NT2/D1 (cell line): ENCODE measurements around the gene SURF2.

Experiments used
- DNase-seq: peaks from one replicate; pipeline ENCODE4 v3.0.0-alpha.2; 2011; ENCODE audit warnings: low read depth, low spot score
- H3K27me3 ChIP-seq: 2 replicates; pipeline ENCODE4 v1.6.0; 2011; ENCODE audit warnings: mild to moderate bottlenecking; ENCODE audit not compliant: insufficient read length, insufficient read depth
- H3K36me3 ChIP-seq: 2 replicates; pipeline ENCODE4 v1.6.1; 2011; ENCODE audit warnings: mild to moderate bottlenecking, low read length, mixed read lengths; ENCODE audit not compliant: insufficient read depth, insufficient read length
- H3K4me1 ChIP-seq: 2 replicates; pipeline ENCODE4 v1.5.1; 2011; ENCODE audit not compliant: insufficient read depth, insufficient read length
- H3K4me3 ChIP-seq: 2 replicates; pipeline ENCODE4 v1.5.1; 2011; ENCODE audit warnings: low read depth; ENCODE audit not compliant: insufficient read length
- H3K9ac ChIP-seq: 2 replicates; pipeline ENCODE4 v1.6.0; 2011; ENCODE audit warnings: low read depth; ENCODE audit not compliant: insufficient read length
- H3K9me3 ChIP-seq: 2 replicates; pipeline ENCODE4 v1.5.1; 2011; ENCODE audit warnings: mild to moderate bottlenecking, low read length; ENCODE audit not compliant: insufficient read depth
- SUZ12 ChIP-seq: IDR thresholded peaks from 2 replicates; pipeline ENCODE4 v1.6.1; 2011; ENCODE audit not compliant: insufficient read length, insufficient read depth; ENCODE audit errors: extremely low read depth
- YY1 ChIP-seq: IDR thresholded peaks from 2 replicates; pipeline ENCODE4 v1.6.1; 2011; ENCODE audit not compliant: insufficient read length, insufficient read depth
- ZNF274 ChIP-seq: IDR thresholded peaks from 2 replicates; pipeline ENCODE4 v1.6.1; 2011; ENCODE audit warnings: mild to moderate bottlenecking, low read depth, low read length

SURF2 gene

DNA sequence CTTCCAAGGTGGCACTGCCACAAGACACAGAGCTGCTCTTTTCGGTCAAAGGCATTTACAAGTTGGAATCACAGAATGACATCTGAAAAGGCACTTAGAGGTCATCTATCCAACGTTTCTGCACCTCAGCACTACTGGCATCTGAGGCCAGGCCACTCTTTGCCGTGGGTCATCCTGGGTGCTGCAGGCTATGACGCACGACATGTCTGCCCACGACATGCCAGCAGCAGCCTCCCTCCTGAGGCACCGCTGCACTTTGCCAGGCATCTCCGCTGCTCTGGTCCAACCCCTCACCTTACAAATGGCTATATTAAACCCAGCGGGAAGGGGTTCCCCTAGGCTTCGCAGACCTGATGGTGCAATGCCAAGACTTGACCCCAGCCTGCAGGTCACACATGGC lies 11.4 kb downstream of the SURF2 start:
- TF ChIP-seq ZNF274 = no peak
- no peak for TF ChIP-seq SUZ12
- no peak for TF ChIP-seq YY1
- no peak overlapping the region for H3K4me3 ChIP-seq
- H3K4me1 ChIP-seq = peaks cover 5% of the 10 kb centered on the region
- no peaks in the 10 kb centered on the region for H3K27me3 ChIP-seq
- H3K36me3 ChIP-seq = peaks cover 97% of the 10 kb centered on the region
- DNase-seq = no peak
- H3K9ac ChIP-seq = no peak overlapping the region
- H3K9me3 ChIP-seq = no peaks in the 10 kb centered on the region

- no peaks in the 10 kb centered on the region for H3K9me3 ChIP-seq
- H3K36me3 ChIP-seq = peaks cover 97% of the 10 kb centered on the region
- no peaks in the 10 kb centered on the region for H3K27me3 ChIP-seq
- no peak for DNase-seq
- peaks cover 5% of the 10 kb centered on the region for H3K4me1 ChIP-seq
- TF ChIP-seq YY1 (no peak), ZNF274 (no peak)
- H3K4me3 ChIP-seq = no peak overlapping the region
- no peak overlapping the region for H3K9ac ChIP-seq
Measured at GRCh38 chr9:133368249-133368881, 12.0 kb downstream of the SURF2 start.

DNA sequence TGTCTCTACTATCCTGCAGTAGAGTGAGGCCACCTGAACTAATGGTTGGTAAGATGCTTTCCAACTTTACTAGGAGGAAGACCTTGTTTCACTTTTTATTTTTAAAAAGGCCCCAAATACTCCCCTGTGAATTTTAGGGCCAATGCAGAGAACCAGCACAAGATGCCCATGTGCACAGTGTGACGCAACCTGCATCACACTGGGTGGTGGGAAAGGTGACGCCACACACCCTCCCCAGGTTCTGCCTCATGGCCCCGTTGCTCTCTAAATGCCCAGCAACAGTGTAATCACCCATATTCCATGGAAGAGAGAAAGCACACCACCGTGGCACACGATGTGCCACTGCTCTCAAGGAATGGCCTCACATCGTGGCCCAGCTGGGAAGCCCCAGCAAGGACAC lies 13.1 kb downstream of the SURF2 start:
- H3K9me3 ChIP-seq = no peaks in the 10 kb centered on the region
- no peak overlapping the region for H3K4me3 ChIP-seq
- peaks cover 94% of the 10 kb centered on the region for H3K36me3 ChIP-seq
- no peak for DNase-seq
- H3K4me1 ChIP-seq = peaks cover 5% of the 10 kb centered on the region
- H3K9ac ChIP-seq = no peak overlapping the region
- TF ChIP-seq SUZ12 (no peak), YY1 (no peak), ZNF274 (no peak)
- no peaks in the 10 kb centered on the region for H3K27me3 ChIP-seq

DNA sequence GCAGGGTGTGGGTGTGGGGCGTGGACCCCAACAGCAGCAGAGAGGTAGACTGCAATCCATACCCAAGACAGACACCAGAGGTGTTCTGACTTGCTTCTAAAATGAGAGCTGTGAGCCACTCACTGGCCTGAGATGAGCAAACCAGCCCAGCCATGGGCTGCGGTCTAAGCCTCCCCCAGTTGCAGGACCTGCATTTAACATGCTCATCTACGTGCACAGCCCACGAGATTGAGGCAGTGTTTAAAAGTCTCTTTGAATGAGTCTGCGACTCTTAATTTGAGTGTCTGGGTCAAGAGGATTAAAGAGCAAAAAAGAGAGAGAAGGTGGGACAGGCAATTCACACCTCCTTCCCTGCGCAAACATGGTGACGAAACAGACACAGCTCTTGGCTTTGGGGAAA lies 13.6 kb downstream of the SURF2 start:
- H3K27me3 ChIP-seq = no peaks in the 10 kb centered on the region
- peaks cover 90% of the 10 kb centered on the region for H3K36me3 ChIP-seq
- no peak for TF ChIP-seq SUZ12
- TF ChIP-seq YY1 = no peak
- no peak for TF ChIP-seq ZNF274
- H3K4me3 ChIP-seq = no peak overlapping the region
- H3K4me1 ChIP-seq = peaks cover 5% of the 10 kb centered on the region
- H3K9me3 ChIP-seq = no peaks in the 10 kb centered on the region
- DNase-seq = no peak
- H3K9ac ChIP-seq = no peak overlapping the region

DNA sequence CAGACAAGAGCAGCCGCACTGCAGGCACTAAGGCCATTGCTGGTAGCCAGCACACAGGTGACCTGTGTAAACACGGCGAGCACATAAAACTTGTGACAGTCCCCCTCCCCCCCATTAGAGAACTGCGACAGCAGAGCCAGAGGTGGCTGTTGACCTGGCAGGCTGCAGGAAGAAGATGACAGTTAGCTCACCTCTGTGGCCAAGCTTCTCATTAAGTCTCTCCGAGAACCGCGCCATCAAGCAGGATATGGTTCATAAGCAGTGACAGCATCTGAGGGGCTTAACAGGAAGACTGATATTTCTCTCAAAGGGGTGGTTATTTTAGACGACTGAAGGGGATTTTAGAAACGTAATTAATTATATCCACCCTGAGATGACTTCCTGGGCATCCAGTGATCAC lies 14.3 kb downstream of the SURF2 start:
- TF ChIP-seq SUZ12 = no peak
- no peak for TF ChIP-seq YY1
- TF ChIP-seq ZNF274 = no peak
- DNase-seq = no peak
- no peak overlapping the region for H3K4me3 ChIP-seq
- H3K4me1 ChIP-seq = peaks cover 5% of the 10 kb centered on the region
- H3K36me3 ChIP-seq = peaks cover 85% of the 10 kb centered on the region
- no peaks in the 10 kb centered on the region for H3K9me3 ChIP-seq
- no peaks in the 10 kb centered on the region for H3K27me3 ChIP-seq
- no peak overlapping the region for H3K9ac ChIP-seq

- Histone ChIP-seq H3K36me3 (peaks cover 79% of the 10 kb centered on the region), H3K9me3 (no peaks in the 10 kb centered on the region), H3K4me1 (peaks cover 5% of the 10 kb centered on the region), H3K4me3 (no peak overlapping the region), H3K9ac (peak overlapping the region; percentile 47), H3K27me3 (no peaks in the 10 kb centered on the region)
- no peak for DNase-seq
- TF ChIP-seq YY1 (no peak), ZNF274 (no peak), SUZ12 (no peak)
Measured at GRCh38 chr9:133371261-133371711, 14.9 kb downstream of the SURF2 start.

GRCh38 chr9:133372144-133372543 lies 15.8 kb downstream of the SURF2 start:
- peaks cover 5% of the 10 kb centered on the region for H3K4me1 ChIP-seq
- no peak overlapping the region for H3K9ac ChIP-seq
- no peak for DNase-seq
- H3K9me3 ChIP-seq = no peaks in the 10 kb centered on the region
- no peak overlapping the region for H3K4me3 ChIP-seq
- H3K36me3 ChIP-seq = peaks cover 71% of the 10 kb centered on the region
- H3K27me3 ChIP-seq = no peaks in the 10 kb centered on the region
- no peak for TF ChIP-seq SUZ12
- no peak for TF ChIP-seq YY1
- TF ChIP-seq ZNF274 = no peak

DNA sequence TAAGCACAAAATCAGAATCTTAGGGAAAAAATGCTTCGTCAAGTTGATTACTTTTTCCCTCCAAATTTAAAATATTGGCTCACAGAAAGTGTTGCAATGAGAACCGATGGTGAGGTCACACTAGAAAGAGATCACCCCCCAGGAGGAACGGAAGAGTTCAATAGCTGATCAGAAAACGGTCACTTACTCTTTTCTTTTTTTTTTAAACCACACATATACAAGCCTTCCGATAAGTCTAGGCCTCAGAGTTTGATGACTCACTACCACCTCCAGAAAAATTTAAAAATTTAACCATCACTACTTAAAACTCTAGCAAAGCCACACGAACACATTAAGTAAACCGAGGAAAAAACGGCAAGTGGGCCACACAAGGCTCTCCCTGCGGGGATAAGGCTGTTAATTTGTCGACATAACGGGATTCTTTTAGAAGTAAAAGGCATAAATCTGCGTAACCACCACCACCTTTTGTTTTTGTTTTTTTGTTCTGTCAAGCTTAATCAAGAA lies 18.3 kb downstream of the SURF2 start:
- H3K27me3 ChIP-seq = no peaks in the 10 kb centered on the region
- no peaks in the 10 kb centered on the region for H3K9me3 ChIP-seq
- H3K36me3 ChIP-seq = peaks cover 46% of the 10 kb centered on the region
- peak overlapping the region; percentile 92 for H3K4me3 ChIP-seq
- no peak for TF ChIP-seq ZNF274
- TF ChIP-seq SUZ12 = no peak
- no peak for TF ChIP-seq YY1
- peak overlapping the region; percentile 96 for H3K9ac ChIP-seq
- H3K4me1 ChIP-seq = peaks cover 22% of the 10 kb centered on the region
- no peak for DNase-seq
